ENCODE results near the gene PHACTR2. TPM values are rescaled to one million over a fixed set of nuclear protein-coding genes. Genes with fewer than 3 reads are reported as not detected.
"Not testable (repeated sequence)": the region's sequence is repeated elsewhere in the genome, so short reads cannot be mapped to it uniquely, and the experiment has no call there.

PHACTR2 gene
- 100 to 1,000 TPM in 1 of 9 donors, 10 to 100 TPM in 8; 47.8 to 101 (median 68.3) TPM for total RNA-seq
- 10 to 100 TPM; 10.2 to 17.9 TPM for polyA plus RNA-seq
- long read RNA-seq, donor 1, full-length matches to known transcripts = 39 of 79 reads
- long read RNA-seq, donor 1, partial matches to known transcripts = 36 of 79 reads
- long read RNA-seq, donor 1, other reads (novel, unspliced or antisense) = 4 of 79 reads
- long read RNA-seq, donor 2, full-length matches to known transcripts = 43 of 164 reads
- long read RNA-seq, donor 2, partial matches to known transcripts = 108 of 164 reads
- long read RNA-seq, donor 2, other reads (novel, unspliced or antisense) = 13 of 164 reads
- long read RNA-seq, donor 3, full-length matches to known transcripts = 39 of 83 reads
- long read RNA-seq, donor 3, partial matches to known transcripts = 32 of 83 reads
- long read RNA-seq, donor 3, other reads (novel, unspliced or antisense) = 12 of 83 reads

- H3K36me3 ChIP-seq = no peaks in the 10 kb centered on the region
- ATAC-seq = peak; percentile 84 to 96 (median 91)
- H3K27me3 ChIP-seq = no peaks in the 10 kb centered on the region
- intact Hi-C loops (cut with DNase I) = loop anchor here (2.0 to 10.0 kb wide), 12 partner anchors 64 to 334 kb away; partner anchors contain the start of genes LTV1 (in 9 of the 10) and FUCA2 (in 1 of the 10)
- peak; percentile 85 to 90 (median 87) for DNase-seq
- H3K9me3 ChIP-seq = peaks cover 0 to 21% (median 0%) of the 10 kb centered on the region in 12 donors
- WGBS, 4 donors = 0 to 1% (median 1%) methylated on average over 47 to 69 of the region's 69 CpGs
- peaks cover 0 to 64% (median 37%) of the 10 kb centered on the region in 12 donors for H3K4me1 ChIP-seq
- TF ChIP-seq POLR2A (IDR thresholded peaks at IDR 0.05) (peak in 1 of 2 donors; percentile 82), CTCF (IDR thresholded peaks at IDR 0.05) (no peak)
- H3K4me3 ChIP-seq = peak within 1 kb of the TSS; percentile 49 to 97 (median 80)
- peak within 1 kb of the TSS; percentile 94 to 99 (median 96) for H3K27ac ChIP-seq
These were observed at the start of gene PHACTR2 for GRCh38 chr6:143677891-143678791. PHACTR2 (plus strand) TSS chr6:143677965; CDS start chr6:143678164, 199 bp downstream.

GRCh38 chr6:143629104-143630080, 48.4 kb upstream of the PHACTR2 start:
- Histone ChIP-seq H3K27ac (no peak overlapping the region), H3K27me3 (no peaks in the 10 kb centered on the region), H3K4me3 (no peak overlapping the region), H3K36me3 (no peaks in the 10 kb centered on the region), H3K9me3 (no peaks in the 10 kb centered on the region), H3K4me1 (no peaks in the 10 kb centered on the region)
- no peak for DNase-seq
- no peak for ATAC-seq
- TF ChIP-seq CTCF (IDR thresholded peaks at IDR 0.05) (no peak), POLR2A (IDR thresholded peaks at IDR 0.05) (no peak)
- 86 to 90% (median 87%) methylated on average over 12 of the region's 12 CpGs for WGBS, 4 donors
- intact Hi-C loops (cut with DNase I) = no loop called here

- intact Hi-C loops (cut with DNase I); ATAC-seq; DNase-seq; H3K36me3 ChIP-seq; H3K27ac ChIP-seq; H3K4me3 ChIP-seq; H3K9me3 ChIP-seq; H3K27me3 ChIP-seq; H3K4me1 ChIP-seq: not testable (repeated sequence)
- WGBS, 4 donors = 78 to 93% (median 85%) methylated on average over 4 of the region's 4 CpGs
These were observed 46.6 kb upstream of the PHACTR2 start for GRCh38 chr6:143631196-143631595.

GRCh38 chr6:143632894-143633293, 44.9 kb upstream of the PHACTR2 start:
- no peak for ATAC-seq
- Histone ChIP-seq H3K4me1 (no peaks in the 10 kb centered on the region), H3K36me3 (no peaks in the 10 kb centered on the region), H3K4me3 (no peak overlapping the region), H3K27me3 (no peaks in the 10 kb centered on the region), H3K9me3 (no peaks in the 10 kb centered on the region), H3K27ac (no peak overlapping the region)
- TF ChIP-seq POLR2A (IDR thresholded peaks at IDR 0.05) (no peak), CTCF (IDR thresholded peaks at IDR 0.05) (no peak)
- 94 to 98% (median 97%) methylated on average over 4 of the region's 4 CpGs for WGBS, 4 donors
- no peak for DNase-seq
- intact Hi-C loops (cut with DNase I) = no loop called here

Measured in heart left ventricle (tissue), 16 donors.